ENCODE data around the gene EFR3B. TPM values are rescaled to one million over a fixed set of nuclear protein-coding genes. Genes with fewer than 3 reads are reported as not detected.

Gene EFR3B
- total RNA-seq, 1 experiment from 2014 or later, result 8.9 TPM

- H3K9me3 Mint-ChIP-seq, result peaks cover 6% of the 10 kb centered on the region; the same call in 1 of the 2 replicates
- 0 out of 2 replicates have a peak overlapping the region, but pooled peaks have one; percentile 6 for H3K27ac Mint-ChIP-seq
- H3K4me1 Mint-ChIP-seq, result peaks cover 8% of the 10 kb centered on the region
- no peak for TF ChIP-seq ZSCAN18 (CRISPR knock-in tag; IDR thresholded peaks at IDR 0.05)
- TF ChIP-seq FOXP4 (CRISPR knock-in tag; IDR thresholded peaks at IDR 0.05), result no peak
- TF ChIP-seq GRHL2 (CRISPR knock-in tag; IDR thresholded peaks at IDR 0.05; ENCODE audit: insufficient replicate concordance, severe bottlenecking), result no peak
- TF ChIP-seq, protein P1, sequence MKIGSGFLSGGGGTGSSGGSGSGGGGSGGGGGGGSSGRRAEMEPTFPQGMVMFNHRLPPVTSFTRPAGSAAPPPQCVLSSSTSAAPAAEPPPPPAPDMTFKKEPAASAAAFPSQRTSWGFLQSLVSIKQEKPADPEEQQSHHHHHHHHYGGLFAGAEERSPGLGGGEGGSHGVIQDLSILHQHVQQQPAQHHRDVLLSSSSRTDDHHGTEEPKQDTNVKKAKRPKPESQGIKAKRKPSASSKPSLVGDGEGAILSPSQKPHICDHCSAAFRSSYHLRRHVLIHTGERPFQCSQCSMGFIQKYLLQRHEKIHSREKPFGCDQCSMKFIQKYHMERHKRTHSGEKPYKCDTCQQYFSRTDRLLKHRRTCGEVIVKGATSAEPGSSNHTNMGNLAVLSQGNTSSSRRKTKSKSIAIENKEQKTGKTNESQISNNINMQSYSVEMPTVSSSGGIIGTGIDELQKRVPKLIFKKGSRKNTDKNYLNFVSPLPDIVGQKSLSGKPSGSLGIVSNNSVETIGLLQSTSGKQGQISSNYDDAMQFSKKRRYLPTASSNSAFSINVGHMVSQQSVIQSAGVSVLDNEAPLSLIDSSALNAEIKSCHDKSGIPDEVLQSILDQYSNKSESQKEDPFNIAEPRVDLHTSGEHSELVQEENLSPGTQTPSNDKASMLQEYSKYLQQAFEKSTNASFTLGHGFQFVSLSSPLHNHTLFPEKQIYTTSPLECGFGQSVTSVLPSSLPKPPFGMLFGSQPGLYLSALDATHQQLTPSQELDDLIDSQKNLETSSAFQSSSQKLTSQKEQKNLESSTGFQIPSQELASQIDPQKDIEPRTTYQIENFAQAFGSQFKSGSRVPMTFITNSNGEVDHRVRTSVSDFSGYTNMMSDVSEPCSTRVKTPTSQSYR (CRISPR knock-in tag; IDR thresholded peaks at IDR 0.05), result no peak
- TF ChIP-seq E2F4 (CRISPR knock-in tag; IDR thresholded peaks at IDR 0.05; ENCODE audit: borderline replicate concordance, low read depth), result no peak
- TF ChIP-seq CREM (CRISPR knock-in tag; IDR thresholded peaks at IDR 0.05), result no peak
- TF ChIP-seq TP53 (CRISPR knock-in tag; IDR thresholded peaks at IDR 0.05), result no peak
- H3K27me3 Mint-ChIP-seq (ENCODE audit: low read depth), result no peaks in the 10 kb centered on the region
- ATAC-seq, result no peak
- ChIA-PET CTCF (interaction anchor here (0.6 to 1.5 kb wide), 3 partner anchors 35 to 685 kb away, joined by 3 to 4 read pairs (median 3); partner anchors contain the start of gene EFR3B), POLR2A (no interaction called here)
- no peak overlapping the region for H3K4me3 Mint-ChIP-seq
- peaks cover 2% of the 10 kb centered on the region; the same call in 1 of the 2 replicates for H3K36me3 Mint-ChIP-seq
- no peak for DNase-seq (ENCODE audit: low spot score)
Observed at GRCh38 chr2:25076749-25077148, 34.9 kb downstream of the EFR3B start.

DNA sequence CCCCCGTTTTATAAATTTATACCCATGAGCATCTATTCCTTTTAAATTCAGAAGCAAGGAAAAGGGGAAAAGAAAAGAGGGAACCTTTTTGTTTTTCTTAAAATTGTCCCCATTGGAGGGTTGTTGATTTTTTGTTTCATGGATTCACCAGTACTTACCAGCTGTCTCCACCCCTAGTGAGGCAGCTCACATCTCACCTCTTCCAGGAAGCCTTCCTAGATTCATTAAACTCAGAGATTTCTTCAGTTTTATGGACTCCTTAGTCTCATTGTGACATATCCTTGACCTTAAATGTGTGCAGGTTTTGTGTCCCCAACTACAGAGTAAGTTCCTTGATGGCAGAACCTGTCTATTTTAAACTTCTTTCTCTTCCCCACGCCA lies 35.9 kb downstream of the EFR3B start:
- CTCF ChIA-PET, result interaction anchor here (1.5 kb wide), 1 partner anchor 36 kb away, joined by 4 read pairs; the partner anchor contains the start of gene EFR3B
- Mint-ChIP-seq H3K27ac (peak overlapping the region; percentile 13; the same call in 1 of the 2 replicates), H3K36me3 (peaks cover 2% of the 10 kb centered on the region; the same call in 1 of the 2 replicates), H3K27me3 (ENCODE audit: low read depth) (no peaks in the 10 kb centered on the region), H3K9me3 (peaks cover 6% of the 10 kb centered on the region; the same call in 1 of the 2 replicates), H3K4me1 (peaks cover 8% of the 10 kb centered on the region), H3K4me3 (no peak overlapping the region)
- DNase-seq (ENCODE audit: low spot score), result no peak
- ATAC-seq, result no peak
- POLR2A ChIA-PET, result no interaction called here
- TF ChIP-seq, protein P2, sequence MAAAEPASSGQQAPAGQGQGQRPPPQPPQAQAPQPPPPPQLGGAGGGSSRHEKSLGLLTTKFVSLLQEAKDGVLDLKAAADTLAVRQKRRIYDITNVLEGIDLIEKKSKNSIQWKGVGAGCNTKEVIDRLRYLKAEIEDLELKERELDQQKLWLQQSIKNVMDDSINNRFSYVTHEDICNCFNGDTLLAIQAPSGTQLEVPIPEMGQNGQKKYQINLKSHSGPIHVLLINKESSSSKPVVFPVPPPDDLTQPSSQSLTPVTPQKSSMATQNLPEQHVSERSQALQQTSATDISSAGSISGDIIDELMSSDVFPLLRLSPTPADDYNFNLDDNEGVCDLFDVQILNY (CRISPR knock-in tag; IDR thresholded peaks at IDR 0.05), result no peak
- TF ChIP-seq ZMAT4 (CRISPR knock-in tag; IDR thresholded peaks at IDR 0.05) (no peak), ZNF219 (CRISPR knock-in tag; IDR thresholded peaks at IDR 0.05; ENCODE audit: borderline replicate concordance) (no peak), ETV6 (CRISPR knock-in tag; IDR thresholded peaks at IDR 0.05) (no peak), CTCF (IDR thresholded peaks at IDR 0.05) (no peak), E2F4 (CRISPR knock-in tag; IDR thresholded peaks at IDR 0.05; ENCODE audit: borderline replicate concordance, low read depth) (no peak), ZNF396 (CRISPR knock-in tag; IDR thresholded peaks at IDR 0.05; ENCODE audit: borderline replicate concordance) (no peak), ZNF317 (CRISPR knock-in tag; IDR thresholded peaks at IDR 0.05; ENCODE audit: borderline replicate concordance, low read depth) (no peak), NR1H2 (CRISPR knock-in tag; IDR thresholded peaks at IDR 0.05) (no peak), JUN (CRISPR knock-in tag; IDR thresholded peaks at IDR 0.05) (no peak), GRHL2 (CRISPR knock-in tag; IDR thresholded peaks at IDR 0.05; ENCODE audit: insufficient replicate concordance, severe bottlenecking) (no peak)
- TF ChIP-seq, protein P3, sequence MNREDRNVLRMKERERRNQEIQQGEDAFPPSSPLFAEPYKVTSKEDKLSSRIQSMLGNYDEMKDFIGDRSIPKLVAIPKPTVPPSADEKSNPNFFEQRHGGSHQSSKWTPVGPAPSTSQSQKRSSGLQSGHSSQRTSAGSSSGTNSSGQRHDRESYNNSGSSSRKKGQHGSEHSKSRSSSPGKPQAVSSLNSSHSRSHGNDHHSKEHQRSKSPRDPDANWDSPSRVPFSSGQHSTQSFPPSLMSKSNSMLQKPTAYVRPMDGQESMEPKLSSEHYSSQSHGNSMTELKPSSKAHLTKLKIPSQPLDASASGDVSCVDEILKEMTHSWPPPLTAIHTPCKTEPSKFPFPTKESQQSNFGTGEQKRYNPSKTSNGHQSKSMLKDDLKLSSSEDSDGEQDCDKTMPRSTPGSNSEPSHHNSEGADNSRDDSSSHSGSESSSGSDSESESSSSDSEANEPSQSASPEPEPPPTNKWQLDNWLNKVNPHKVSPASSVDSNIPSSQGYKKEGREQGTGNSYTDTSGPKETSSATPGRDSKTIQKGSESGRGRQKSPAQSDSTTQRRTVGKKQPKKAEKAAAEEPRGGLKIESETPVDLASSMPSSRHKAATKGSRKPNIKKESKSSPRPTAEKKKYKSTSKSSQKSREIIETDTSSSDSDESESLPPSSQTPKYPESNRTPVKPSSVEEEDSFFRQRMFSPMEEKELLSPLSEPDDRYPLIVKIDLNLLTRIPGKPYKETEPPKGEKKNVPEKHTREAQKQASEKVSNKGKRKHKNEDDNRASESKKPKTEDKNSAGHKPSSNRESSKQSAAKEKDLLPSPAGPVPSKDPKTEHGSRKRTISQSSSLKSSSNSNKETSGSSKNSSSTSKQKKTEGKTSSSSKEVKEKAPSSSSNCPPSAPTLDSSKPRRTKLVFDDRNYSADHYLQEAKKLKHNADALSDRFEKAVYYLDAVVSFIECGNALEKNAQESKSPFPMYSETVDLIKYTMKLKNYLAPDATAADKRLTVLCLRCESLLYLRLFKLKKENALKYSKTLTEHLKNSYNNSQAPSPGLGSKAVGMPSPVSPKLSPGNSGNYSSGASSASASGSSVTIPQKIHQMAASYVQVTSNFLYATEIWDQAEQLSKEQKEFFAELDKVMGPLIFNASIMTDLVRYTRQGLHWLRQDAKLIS (CRISPR knock-in tag; IDR thresholded peaks at IDR 0.05; ENCODE audit: borderline replicate concordance), result no peak

All from WTC11 (cell line).